ENCODE data around the gene BICC1.

Gene BICC1

DNA sequence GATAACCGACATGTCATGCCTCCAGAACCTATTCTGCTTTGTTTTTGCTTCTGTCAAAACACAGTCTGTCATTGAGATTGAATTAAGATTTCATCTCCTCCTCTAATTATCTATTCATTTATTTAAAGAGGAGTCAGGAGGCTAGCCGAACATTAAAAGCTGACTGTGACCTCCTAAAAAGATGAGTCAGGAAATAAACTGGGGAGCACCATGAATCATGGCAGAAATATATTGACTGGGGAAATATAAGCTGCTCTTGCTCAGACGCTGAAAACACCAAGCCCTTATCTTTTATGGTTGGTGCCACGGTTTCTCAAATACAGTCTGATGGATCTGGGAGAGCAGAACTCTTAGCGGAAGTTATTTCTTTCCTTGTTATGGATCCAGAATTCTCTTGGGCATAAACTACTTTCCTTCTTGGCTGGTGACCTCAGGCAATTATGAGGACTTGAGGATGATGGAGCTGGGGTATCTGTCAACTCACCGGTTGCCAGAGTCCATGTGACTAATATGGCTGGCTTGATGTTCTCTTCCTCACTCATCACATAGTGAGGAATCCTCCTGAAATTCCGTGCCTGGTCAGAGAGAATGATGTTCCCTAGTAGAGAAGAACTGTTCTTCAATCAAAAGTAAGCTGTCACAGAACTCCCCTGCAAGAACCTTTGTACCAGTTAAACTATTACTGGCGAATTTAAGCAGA, 356.2 kb downstream of the BICC1 start:
- Histone ChIP-seq H3K27me3 (replicated peaks; ENCODE audit: control insufficient read depth, insufficient read depth, low read length, poor library complexity, severe bottlenecking) (no peaks in the 10 kb centered on the region), H3K27ac (ENCODE audit: insufficient read depth, low read length, poor library complexity, severe bottlenecking) (no peak overlapping the region), H3K36me3 (ENCODE audit: control insufficient read depth, insufficient read depth, low read length) (no peaks in the 10 kb centered on the region), H3K4me3 (ENCODE audit: insufficient read depth, low read depth, low read length, poor library complexity, severe bottlenecking) (no peak overlapping the region), H3K9me3 (ENCODE audit: control insufficient read depth, low read length) (no peaks in the 10 kb centered on the region), H3K4me1 (ENCODE audit: control insufficient read depth, insufficient read depth, low read length, poor library complexity, severe bottlenecking) (no peaks in the 10 kb centered on the region)
- no peak for DNase-seq

DNA sequence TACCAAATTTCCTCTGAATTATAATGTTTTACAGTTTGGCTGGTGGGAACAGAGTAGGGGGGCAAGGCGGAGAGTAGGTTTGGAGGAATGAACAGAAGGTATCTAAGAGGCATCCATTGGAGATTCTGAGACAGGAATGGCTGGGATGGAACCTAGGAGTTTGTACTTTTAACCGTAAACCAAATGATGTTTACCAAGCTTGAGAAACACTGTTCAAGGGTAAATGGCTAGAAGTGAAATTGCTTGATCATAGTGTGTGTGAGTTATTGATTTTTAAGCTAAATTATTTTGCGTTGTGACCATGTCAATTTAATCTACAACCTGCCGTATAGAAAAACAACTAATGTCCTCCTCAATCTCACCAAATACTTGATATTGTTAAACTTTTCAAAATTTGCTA, 357.4 kb downstream of the BICC1 start:
- Histone ChIP-seq H3K4me3 (ENCODE audit: insufficient read depth, low read depth, low read length, poor library complexity, severe bottlenecking) (no peak overlapping the region), H3K27ac (ENCODE audit: insufficient read depth, low read length, poor library complexity, severe bottlenecking) (no peak overlapping the region), H3K9me3 (ENCODE audit: control insufficient read depth, low read length) (no peaks in the 10 kb centered on the region), H3K36me3 (ENCODE audit: control insufficient read depth, insufficient read depth, low read length) (no peaks in the 10 kb centered on the region), H3K27me3 (replicated peaks; ENCODE audit: control insufficient read depth, insufficient read depth, low read length, poor library complexity, severe bottlenecking) (no peaks in the 10 kb centered on the region), H3K4me1 (ENCODE audit: control insufficient read depth, insufficient read depth, low read length, poor library complexity, severe bottlenecking) (no peaks in the 10 kb centered on the region)
- no peak for DNase-seq

DNA sequence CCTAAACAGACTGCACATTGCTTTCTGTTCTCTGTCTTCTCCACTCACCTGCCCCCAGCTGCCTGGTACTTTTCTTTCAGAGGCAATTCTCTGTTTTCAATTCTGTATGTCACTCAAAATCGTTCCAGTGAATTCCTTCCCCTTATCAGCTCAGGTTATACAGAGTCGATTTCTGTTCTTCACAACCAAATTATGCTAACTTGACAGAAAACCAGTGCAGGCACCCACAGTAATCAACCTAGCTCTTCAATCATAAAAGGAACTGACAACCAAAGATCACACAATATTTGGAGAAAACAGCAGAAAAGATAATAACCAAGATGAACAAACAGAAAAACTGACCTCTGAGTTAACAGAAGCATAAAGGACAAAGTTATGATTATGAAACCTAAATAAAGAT, 360.5 kb downstream of the BICC1 start:
- DNase-seq = no peak
- H3K36me3 ChIP-seq (ENCODE audit: control insufficient read depth, insufficient read depth, low read length) = no peaks in the 10 kb centered on the region

More for the DNA sequence above, 360.5 kb downstream of the BICC1 start:
- H3K27ac ChIP-seq (ENCODE audit: insufficient read depth, low read length, poor library complexity, severe bottlenecking) = no peak overlapping the region
- no peaks in the 10 kb centered on the region for H3K4me1 ChIP-seq (ENCODE audit: control insufficient read depth, insufficient read depth, low read length, poor library complexity, severe bottlenecking)
- no peaks in the 10 kb centered on the region for H3K27me3 ChIP-seq (replicated peaks; ENCODE audit: control insufficient read depth, insufficient read depth, low read length, poor library complexity, severe bottlenecking)
- no peak overlapping the region for H3K4me3 ChIP-seq (ENCODE audit: insufficient read depth, low read depth, low read length, poor library complexity, severe bottlenecking)
- H3K9me3 ChIP-seq (ENCODE audit: control insufficient read depth, low read length) = no peaks in the 10 kb centered on the region
